ENCODE results near the gene VEGFA. TPM values are rescaled to one million over a fixed set of nuclear protein-coding genes. Genes with fewer than 3 reads are reported as not detected.

Gene VEGFA
- total and polyA plus RNA-seq, 2 of the 8 experiments (the other 6 are each of a cell fraction or from before 2014, with no cell fraction given), result 42.2 to 58.5 TPM

GRCh38 chr6:43728586-43728985, 41.4 kb upstream of the VEGFA start:
- H2BK12ac ChIP-seq (ENCODE audit: low read depth, low read length), result no peak overlapping the region
- FAIRE-seq (no peak), DNase-seq (ENCODE audit: low read depth in 1 of 2, low spot score in 2 of 2) (no peak)
- 90% methylated on average over 2 of the region's 2 CpGs; no CpG with 5 or more reads in 1 of the 2 experiments for WGBS, 2 experiments (ENCODE audit: extremely low coverage in 1 of 2, insufficient coverage in 1 of 2, insufficient read length in 1 of 2, insufficient replicate concordance in 2 of 2, low coverage in 1 of 2, low lambda C conversion rate in 2 of 2, missing lambda C conversion rate in 1 of 2)
- no peak overlapping the region for H4K8ac ChIP-seq (ENCODE audit: extremely low read depth, insufficient read depth, low read length)
- no peak overlapping the region for H2BK15ac ChIP-seq (ENCODE audit: low read length)
- no peak overlapping the region for H2AK5ac ChIP-seq (ENCODE audit: low read depth, low read length)
- H3K56ac ChIP-seq (replicated peaks; ENCODE audit: insufficient read length, low read depth, low read length), result no peak overlapping the region
- H3K27ac ChIP-seq (ENCODE audit: low read depth, low read length), result no peak overlapping the region
- no peak overlapping the region for H2AFZ ChIP-seq (ENCODE audit: low read length)
- H4K5ac ChIP-seq (ENCODE audit: insufficient read length, low read depth, low read length), result no peak overlapping the region
- H3K4me3 ChIP-seq (ENCODE audit: extremely low read depth in 1 of 4, insufficient read depth in 2 of 4, low read depth in 3 of 4, low read length in 4 of 4), result no peak overlapping the region
- no peaks in the 10 kb centered on the region for H3K36me3 ChIP-seq (ENCODE audit: control insufficient read depth in 2 of 4, insufficient read depth in 4 of 4, low read length in 3 of 4)
- no peaks in the 10 kb centered on the region for H3K27me3 ChIP-seq (replicated peaks in 1 of 4; ENCODE audit: control insufficient read depth in 3 of 4, extremely low read depth in 1 of 4, insufficient read depth in 3 of 4, low read length in 3 of 4)
- peaks cover 0 to 8% (median 0%) of the 10 kb centered on the region in 4 experiments; a peak in 5 of 7 replicates for H3K4me1 ChIP-seq (replicated peaks in 1 of 4; ENCODE audit: control insufficient read depth in 3 of 4, insufficient read depth in 4 of 4, low read length in 3 of 4)
- no peak overlapping the region for H3K4ac ChIP-seq (replicated peaks; ENCODE audit: insufficient read length, low read depth, low read length)
- H3K23me2 ChIP-seq (ENCODE audit: low read depth, low read length), result no peaks in the 10 kb centered on the region
- H3K79me1 ChIP-seq (ENCODE audit: low read depth, low read length), result no peaks in the 10 kb centered on the region
- H2BK20ac ChIP-seq (ENCODE audit: low read length), result no peak overlapping the region
- TF ChIP-seq RBBP5 (IDR thresholded peaks at IDR 0.05; ENCODE audit: borderline replicate concordance, low read depth, low read length) (no peak), PHF8 (conservative IDR thresholded peaks at IDR 0.05; ENCODE audit: low read depth, low read length) (no peak), YY1 (IDR thresholded peaks at IDR 0.05; ENCODE audit: low read depth, low read length) (no peak), HDAC6 (IDR thresholded peaks at IDR 0.05; ENCODE audit: low read depth, low read length) (no peak), KDM1A (IDR thresholded peaks at IDR 0.05; ENCODE audit: borderline replicate concordance, low read length) (no peak), SIX5 (IDR thresholded peaks at IDR 0.05; ENCODE audit: low read depth, low read length) (no peak), SIN3A (conservative IDR thresholded peaks at IDR 0.05 in 1 of 2, IDR thresholded peaks at IDR 0.05 in 1 of 2; ENCODE audit: low read depth in 1 of 2, low read length in 2 of 2) (no peak)
- TF ChIP-seq, protein P1, sequence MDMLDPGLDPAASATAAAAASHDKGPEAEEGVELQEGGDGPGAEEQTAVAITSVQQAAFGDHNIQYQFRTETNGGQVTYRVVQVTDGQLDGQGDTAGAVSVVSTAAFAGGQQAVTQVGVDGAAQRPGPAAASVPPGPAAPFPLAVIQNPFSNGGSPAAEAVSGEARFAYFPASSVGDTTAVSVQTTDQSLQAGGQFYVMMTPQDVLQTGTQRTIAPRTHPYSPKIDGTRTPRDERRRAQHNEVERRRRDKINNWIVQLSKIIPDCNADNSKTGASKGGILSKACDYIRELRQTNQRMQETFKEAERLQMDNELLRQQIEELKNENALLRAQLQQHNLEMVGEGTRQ (IDR thresholded peaks at IDR 0.05; ENCODE audit: low read length), result no peak
- TF ChIP-seq, protein P2, sequence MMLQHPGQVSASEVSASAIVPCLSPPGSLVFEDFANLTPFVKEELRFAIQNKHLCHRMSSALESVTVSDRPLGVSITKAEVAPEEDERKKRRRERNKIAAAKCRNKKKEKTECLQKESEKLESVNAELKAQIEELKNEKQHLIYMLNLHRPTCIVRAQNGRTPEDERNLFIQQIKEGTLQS (IDR thresholded peaks at IDR 0.05; ENCODE audit: insufficient read depth, low read depth, low read length), result no peak
- no peak overlapping the region for H3K9ac ChIP-seq (replicated peaks in 1 of 4; ENCODE audit: extremely low read depth in 1 of 4, low read depth in 3 of 4, low read length in 3 of 4)
- no peak overlapping the region for H3K14ac ChIP-seq (ENCODE audit: insufficient read length)
- no peaks in the 10 kb centered on the region for H4K20me1 ChIP-seq (replicated peaks in 1 of 2; ENCODE audit: control insufficient read depth in 1 of 2, insufficient read depth in 2 of 2, low read length in 2 of 2)
- H3K23ac ChIP-seq (ENCODE audit: insufficient read length), result no peak overlapping the region
- no peak overlapping the region for H3K4me2 ChIP-seq (ENCODE audit: insufficient read depth in 1 of 2, low read depth in 2 of 2, low read length in 2 of 2)
- no peak overlapping the region for H2BK5ac ChIP-seq (ENCODE audit: low read depth, low read length)
- ChIA-PET POLR2A (ENCODE audit: partially characterized antibody) (no interaction called here), CTCF (ENCODE audit: partially characterized antibody) (interaction anchor here (0.8 to 1.4 kb wide), 6 partner anchors 30 to 350 kb away, joined by 3 to 6 read pairs (median 4); no protein-coding TSS in a partner anchor)
- H2BK120ac ChIP-seq (replicated peaks; ENCODE audit: low read depth, low read length), result no peak overlapping the region
- H3K18ac ChIP-seq (ENCODE audit: extremely low read depth, low read length), result no peak overlapping the region
- no peaks in the 10 kb centered on the region for H3K9me3 ChIP-seq (ENCODE audit: insufficient read depth in 2 of 2, low read depth in 1 of 2, low read length in 1 of 2)
- H3K79me2 ChIP-seq (ENCODE audit: control insufficient read depth in 1 of 2, insufficient read depth in 2 of 2, low read length in 2 of 2), result no peaks in the 10 kb centered on the region
- H4K91ac ChIP-seq (replicated peaks; ENCODE audit: insufficient read length, low read length), result no peak overlapping the region
